T-cell (primary cell): ENCODE results near the gene TCL1A. TPM values are rescaled to one million over a fixed set of nuclear protein-coding genes. Genes with fewer than 3 reads are reported as not detected.

ENCODE experiments used
- ATAC-seq, 4 experiments: fragments of 200-7000 bp in 3 of 4; fragments of 150-1000 bp in 1 of 4; cut with Tn5 transposase; replicated peaks in 1 of 4; 1 replicate in 3 of 4; 2 replicates in 1 of 4; pipeline ENCODE4 v1.10.0; 2021; ENCODE audit warnings: moderate library complexity in 3 of 4, mild to moderate bottlenecking in 2 of 4, moderate number of reproducible peaks in 1 of 4
- CTCF ChIA-PET, 2 donors: fragments of 300-600 bp; sonication (Branson Sonifier 250); formaldehyde crosslinking; loops; one replicate each; lab custom pipeline; 2022; ENCODE audit warnings: antibody characterized with exemption in 2 of 2; lab: Charles Lee
- POLR2A ChIA-PET, 2 donors: fragments of 300-600 bp; sonication (Branson Sonifier 250); formaldehyde crosslinking; loops; one replicate each; lab custom pipeline; 2022; ENCODE audit warnings: antibody characterized with exemption in 2 of 2; lab: Charles Lee
- DNase-seq, 35 experiments: peaks; one replicate each; pipeline versions ENCODE4 v3.0.0 to v3.0.0-alpha.2; 2013 to 2023
- H3K27ac ChIP-seq: one replicate; pipeline ENCODE4 v1.5.1; 2013; ENCODE audit warnings: low read length
- H3K27me3 ChIP-seq, 2 experiments: replicated peaks in 1 of 2; 1 replicate in 1 of 2; 2 replicates in 1 of 2; pipeline versions ENCODE4 v1.6.1 to v1.7.0; 2013; ENCODE audit warnings: low read length in 1 of 2, mixed read lengths in 1 of 2; ENCODE audit not compliant: control insufficient read depth in 2 of 2, insufficient read depth in 2 of 2; ENCODE audit errors: extremely low read depth in 1 of 2
- H3K36me3 ChIP-seq, 2 donors: 1 replicate in 1 of 2; 2 replicates in 1 of 2; pipeline versions ENCODE4 v1.6.1 to v1.7.0; 2013; ENCODE audit warnings: low read length in 1 of 2; ENCODE audit not compliant: control insufficient read depth in 2 of 2, insufficient read depth in 1 of 2; ENCODE audit errors: extremely low read depth in 1 of 2
- H3K4me1 ChIP-seq, 2 experiments: 1 replicate in 1 of 2; 2 replicates in 1 of 2; pipeline versions ENCODE4 v1.6.1 to v1.7.0; 2013; ENCODE audit warnings: low read length in 2 of 2, mixed read lengths in 1 of 2; ENCODE audit not compliant: insufficient read depth in 2 of 2, control insufficient read depth in 1 of 2; ENCODE audit errors: extremely low read depth in 1 of 2
- H3K4me3 ChIP-seq, 2 donors: 1 replicate in 1 of 2; 2 replicates in 1 of 2; pipeline versions ENCODE4 v1.5.1 to v1.7.0; 2013; ENCODE audit warnings: mild to moderate bottlenecking in 2 of 2, low read length in 1 of 2, moderate library complexity in 1 of 2; ENCODE audit not compliant: control insufficient read depth in 1 of 2; ENCODE audit errors: extremely low read depth in 1 of 2
- H3K9me3 ChIP-seq: 2 replicates; pipeline ENCODE4 v1.7.0; 2013
- H3K27ac Mint-ChIP-seq, 2 donors: one replicate each; pipeline ENCODE4 v1.8.0; 2020 to 2021; ENCODE audit warnings: mild to moderate bottlenecking in 2 of 2, mixed read lengths in 2 of 2
- H3K27me3 Mint-ChIP-seq, 2 donors: one replicate each; pipeline ENCODE4 v1.8.0; 2021 to 2022; ENCODE audit warnings: mixed read lengths in 2 of 2
- H3K36me3 Mint-ChIP-seq: one replicate; pipeline ENCODE4 v1.8.0; 2021; ENCODE audit warnings: mixed read lengths
- H3K4me1 Mint-ChIP-seq, 3 donors: one replicate each; pipeline ENCODE4 v1.8.0; 2020 to 2022; ENCODE audit warnings: mixed read lengths in 3 of 3, mild to moderate bottlenecking in 1 of 3
- H3K4me3 Mint-ChIP-seq, 3 donors: one replicate each; pipeline ENCODE4 v1.8.0; 2020 to 2022; ENCODE audit warnings: mild to moderate bottlenecking in 3 of 3, mixed read lengths in 3 of 3, moderate library complexity in 3 of 3
- H3K9me3 Mint-ChIP-seq, 3 donors: one replicate each; pipeline ENCODE4 v1.8.0; 2020 to 2022; ENCODE audit warnings: mixed read lengths in 3 of 3
- whole genome bisulfite sequencing: methylation state at CpG from one replicate; pipeline ENCODE4 v1.1.5; 2013; ENCODE audit warnings: missing lambda C conversion rate; ENCODE audit not compliant: insufficient coverage; 5-methylcytosine and 5-hydroxymethylcytosine counted together
- total RNA-seq, 35 experiments: library from RNA in 6 of 35; stranded (reverse) in 6 of 35; fragments of 120-200 nt in 1 of 35; gene quantifications; one replicate each; pipeline versions ENCODE4 v1.2.1 to v1.2.4 and lab custom pipeline; 2013 to 2026

TCL1A gene
- total RNA-seq, 5 donors from 2014 or later (not counting 1 experiment from before 2014, with no cell fraction given): 1.4 to 22.5 (median 2.6) TPM

- no peaks in the 10 kb centered on the region for H3K4me1 ChIP-seq
- WGBS: 100% methylated on average over 2 of the region's 4 CpGs
Observed at GRCh38 chr14:95679148-95679815, 34.6 kb downstream of the TCL1A start.

GRCh38 chr14:95677179-95677835 is 36.6 kb downstream of the TCL1A start:
- Histone ChIP-seq H3K27ac (no peak overlapping the region), H3K36me3 (no peaks in the 10 kb centered on the region), H3K27me3 (peaks cover 0 to 22% of the 10 kb centered on the region in 2 experiments), H3K4me1 (no peaks in the 10 kb centered on the region), H3K9me3 (no peaks in the 10 kb centered on the region), H3K4me3 (no peak overlapping the region)
- Mint-ChIP-seq H3K9me3 (no peaks in the 10 kb centered on the region), H3K4me1 (no peaks in the 10 kb centered on the region), H3K27ac (no peak overlapping the region), H3K27me3 (peaks cover 25 to 32% of the 10 kb centered on the region in 2 donors), H3K4me3 (no peak overlapping the region), H3K36me3 (no peaks in the 10 kb centered on the region)
- ChIA-PET POLR2A (no interaction called here), CTCF (no interaction called here)
- DNase-seq: no peak
- WGBS: no CpG with 5 or more reads among the region's 4 CpGs
- no peak for ATAC-seq

More at GRCh38 chr14:95679148-95679815, 34.6 kb downstream of the TCL1A start:
- Mint-ChIP-seq H3K9me3 (no peaks in the 10 kb centered on the region), H3K27ac (no peak overlapping the region), H3K4me1 (no peaks in the 10 kb centered on the region), H3K36me3 (no peaks in the 10 kb centered on the region), H3K27me3 (peaks cover 31 to 38% of the 10 kb centered on the region in 2 donors), H3K4me3 (no peak overlapping the region)
- ChIA-PET POLR2A (no interaction called here), CTCF (no interaction called here)
- Histone ChIP-seq H3K36me3 (no peaks in the 10 kb centered on the region), H3K27me3 (peaks cover 0 to 21% of the 10 kb centered on the region in 2 experiments), H3K9me3 (no peaks in the 10 kb centered on the region), H3K27ac (no peak overlapping the region), H3K4me3 (no peak overlapping the region)
- no peak for ATAC-seq
- DNase-seq: no peak

DNA sequence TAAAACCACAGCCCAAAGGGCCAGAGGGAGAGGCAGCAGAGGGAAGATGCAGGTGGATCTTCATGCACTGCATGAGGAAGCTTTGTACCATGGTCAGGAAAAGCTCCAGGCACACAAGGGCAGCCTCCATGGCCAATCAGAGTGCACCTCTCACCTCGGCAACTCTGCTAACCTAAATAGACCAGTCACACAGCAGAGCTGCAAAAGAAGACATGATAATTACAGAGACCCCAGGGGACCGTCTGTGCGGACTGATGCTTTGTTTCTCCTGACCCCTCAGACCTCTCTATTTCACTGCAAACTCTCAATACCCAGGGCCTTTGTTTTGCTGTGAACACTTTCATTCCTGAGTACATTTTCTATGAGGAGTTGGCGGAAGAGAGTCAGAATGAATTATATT is 38.4 kb downstream of the TCL1A start:
- Histone ChIP-seq H3K4me1 (no peaks in the 10 kb centered on the region), H3K4me3 (no peak overlapping the region), H3K27me3 (peaks cover 0 to 28% of the 10 kb centered on the region in 2 experiments), H3K9me3 (no peaks in the 10 kb centered on the region), H3K36me3 (no peaks in the 10 kb centered on the region), H3K27ac (no peak overlapping the region)
- H3K4me1 Mint-ChIP-seq: no peaks in the 10 kb centered on the region
- WGBS: 44% methylated on average over 1 of the region's 4 CpGs
- ChIA-PET CTCF (no interaction called here), POLR2A (no interaction called here)
- H3K27ac Mint-ChIP-seq: no peak overlapping the region
- H3K9me3 Mint-ChIP-seq: no peaks in the 10 kb centered on the region
- ATAC-seq (no peak), DNase-seq (no peak)
- no peaks in the 10 kb centered on the region for H3K36me3 Mint-ChIP-seq
- H3K27me3 Mint-ChIP-seq: peaks cover 34 to 39% of the 10 kb centered on the region in 2 donors
- H3K4me3 Mint-ChIP-seq: no peak overlapping the region

GRCh38 chr14:95674613-95675012 is 39.3 kb downstream of the TCL1A start:
- Mint-ChIP-seq H3K36me3 (no peaks in the 10 kb centered on the region), H3K9me3 (no peaks in the 10 kb centered on the region), H3K27me3 (peaks cover 36 to 40% of the 10 kb centered on the region in 2 donors), H3K4me1 (no peaks in the 10 kb centered on the region), H3K4me3 (no peak overlapping the region), H3K27ac (no peak overlapping the region)
- no peaks in the 10 kb centered on the region for H3K4me1 ChIP-seq
- POLR2A ChIA-PET: no interaction called here
- DNase-seq (no peak), ATAC-seq (no peak)
- H3K4me3 ChIP-seq: no peak overlapping the region
- H3K36me3 ChIP-seq: no peaks in the 10 kb centered on the region
- no peak overlapping the region for H3K27ac ChIP-seq
- H3K9me3 ChIP-seq: no peaks in the 10 kb centered on the region
- CTCF ChIA-PET: no interaction called here
- WGBS: 60% methylated on average over 1 of the region's 4 CpGs
- H3K27me3 ChIP-seq: peaks cover 0 to 30% of the 10 kb centered on the region in 2 experiments

DNA sequence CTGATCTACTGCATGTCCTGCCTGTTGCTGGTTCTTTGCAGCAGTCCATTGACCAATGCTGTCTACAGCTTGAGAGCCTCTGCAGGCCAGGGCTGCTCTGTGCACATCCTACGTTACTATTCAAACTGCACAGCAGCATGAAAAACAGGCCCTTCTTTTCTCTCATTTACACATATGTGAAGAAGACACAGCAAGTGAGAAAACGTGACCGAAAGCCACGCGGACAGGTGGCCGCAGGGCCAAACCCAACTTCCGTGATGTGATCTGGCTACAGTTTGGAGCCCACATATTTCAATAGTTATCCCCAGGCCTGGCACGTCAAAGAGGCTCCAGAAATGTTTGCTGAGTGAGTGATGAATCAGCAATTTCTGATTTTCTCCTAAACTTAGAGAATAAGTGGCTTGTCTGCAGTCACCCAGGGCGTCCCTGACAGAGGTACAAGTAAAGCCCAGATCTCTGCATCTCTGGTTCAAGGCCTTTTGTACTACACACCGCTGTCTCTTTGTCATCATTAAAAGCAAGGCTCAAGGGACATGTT is 45.6 kb downstream of the TCL1A start:
- H3K27me3 Mint-ChIP-seq: peaks cover 14 to 18% of the 10 kb centered on the region in 2 donors

GRCh38 chr14:95667249-95667693 is 46.7 kb downstream of the TCL1A start:
- Histone ChIP-seq H3K9me3 (no peaks in the 10 kb centered on the region), H3K27me3 (peaks cover 0 to 32% of the 10 kb centered on the region in 2 experiments), H3K36me3 (no peaks in the 10 kb centered on the region), H3K4me3 (no peak overlapping the region), H3K27ac (no peak overlapping the region), H3K4me1 (no peaks in the 10 kb centered on the region)
- no peak for DNase-seq
- POLR2A ChIA-PET: no interaction called here
- WGBS: 13% methylated on average over 1 of the region's 3 CpGs
- ATAC-seq: no peak
- no peaks in the 10 kb centered on the region for H3K9me3 Mint-ChIP-seq
- H3K27me3 Mint-ChIP-seq: peaks cover 14 to 18% of the 10 kb centered on the region in 2 donors
- CTCF ChIA-PET: no interaction called here
- no peaks in the 10 kb centered on the region for H3K36me3 Mint-ChIP-seq
- no peak overlapping the region for H3K27ac Mint-ChIP-seq
- peaks cover 1 to 8% (median 4%) of the 10 kb centered on the region in 3 donors for H3K4me1 Mint-ChIP-seq
- no peak overlapping the region for H3K4me3 Mint-ChIP-seq

More for the DNA sequence above, 45.6 kb downstream of the TCL1A start:
- Histone ChIP-seq H3K4me1 (no peaks in the 10 kb centered on the region), H3K9me3 (no peaks in the 10 kb centered on the region), H3K4me3 (no peak overlapping the region), H3K36me3 (no peaks in the 10 kb centered on the region), H3K27ac (no peak overlapping the region), H3K27me3 (peaks cover 0 to 38% of the 10 kb centered on the region in 2 experiments)
- Mint-ChIP-seq H3K4me3 (no peak overlapping the region), H3K9me3 (no peaks in the 10 kb centered on the region), H3K4me1 (peaks cover 0 to 3% (median 0%) of the 10 kb centered on the region in 3 donors), H3K27ac (no peak overlapping the region), H3K36me3 (no peaks in the 10 kb centered on the region)
- DNase-seq (no peak), ATAC-seq (no peak)
- CTCF ChIA-PET: no interaction called here
- POLR2A ChIA-PET: no interaction called here
- WGBS: 85% methylated on average over 8 of the region's 10 CpGs
